Vagina (tissue), 2 donors: ENCODE results near the gene ZMYND15. TPM values are rescaled to one million over a fixed set of nuclear protein-coding genes. Genes with fewer than 3 reads are reported as not detected.
A peak's percentile ranks its signal among the peaks of the same experiment; 100 is the strongest.
"Not testable (repeated sequence)": the region's sequence is repeated elsewhere in the genome, so short reads cannot be mapped to it uniquely, and the experiment has no call there.

ENCODE experiments used
- DNase-seq, 2 donors: peaks; one replicate each; pipeline ENCODE4 v3.0.0-alpha.2; 2017; ENCODE audit errors: extremely low spot score in 2 of 2
- H3K27ac ChIP-seq: fragments of 200-600 bp; sonication (generic); one replicate; pipeline ENCODE4 v1.5.1; 2019
- H3K27me3 ChIP-seq: fragments of 200-600 bp; sonication (generic); one replicate; pipeline ENCODE4 v1.5.1; 2019
- H3K36me3 ChIP-seq, 2 donors: fragments of 200-600 bp; sonication (generic); one replicate each; pipeline ENCODE4 v1.5.1; 2017 to 2019
- H3K4me1 ChIP-seq: fragments of 200-600 bp; sonication (generic); one replicate; pipeline ENCODE4 v1.5.1; 2019
- H3K4me3 ChIP-seq, 2 donors: fragments of 200-600 bp; sonication (generic); 1 replicate in 1 of 2; 2 replicates in 1 of 2; pipeline ENCODE4 v1.5.1; 2016 to 2019
- H3K9me3 ChIP-seq: fragments of 200-600 bp; sonication (generic); one replicate; pipeline ENCODE4 v1.5.1; 2019
- CTCF ChIP-seq, 3 experiments: fragments of 450-650 bp in 2 of 3; fragments of 200-600 bp in 1 of 3; sonication (generic) in 1 of 3; IDR thresholded peaks; one replicate each; pipeline ENCODE4 v1.5.1; 2017 to 2019; ENCODE audit warnings: antibody characterized with exemption in 3 of 3, mild to moderate bottlenecking in 2 of 3, moderate library complexity in 2 of 3
- POLR2A ChIP-seq, 2 donors: fragments of 450-650 bp; IDR thresholded peaks; one replicate each; pipeline ENCODE4 v1.6.1; 2017; ENCODE audit warnings: antibody characterized with exemption in 2 of 2, mild to moderate bottlenecking in 2 of 2, moderate library complexity in 2 of 2
- POLR2AphosphoS5 ChIP-seq, 2 donors: sonication (generic); formaldehyde crosslinking; IDR thresholded peaks; one replicate each; pipeline ENCODE4 v1.9.0; 2017; ENCODE audit warnings: antibody characterized with exemption in 2 of 2, mild to moderate bottlenecking in 2 of 2, low read depth in 1 of 2; ENCODE audit not compliant: insufficient read depth in 1 of 2
- intact Hi-C: fragments of 100-400 bp; cut with DNase I; formaldehyde crosslinking; loops from one replicate; pipeline ENCODE4 v1.15.1; 2023
- total RNA-seq: library from RNA; depleted of rRNA; stranded (reverse); fragments of >200 nt; gene quantifications from one replicate; pipeline ENCODE4 v1.2.3, GENCODE V29; 2016

ZMYND15 gene
- total RNA-seq, 1 donor from 2014 or later, result not detected

- Histone ChIP-seq H3K9me3 (no peaks in the 10 kb centered on the region), H3K27ac (no peak overlapping the region), H3K4me1 (no peaks in the 10 kb centered on the region), H3K36me3 (peaks cover 0 to 9% of the 10 kb centered on the region in 2 donors), H3K4me3 (no peak overlapping the region), H3K27me3 (no peaks in the 10 kb centered on the region)
- intact Hi-C loops, result no loop called here
- TF ChIP-seq POLR2AphosphoS5 (IDR thresholded peaks at IDR 0.05; ENCODE audit: insufficient read depth in 1 of 2, low read depth in 1 of 2) (no peak), CTCF (IDR thresholded peaks at IDR 0.05) (no peak), POLR2A (IDR thresholded peaks at IDR 0.05) (no peak)
- no peak for DNase-seq
Observed at GRCh38 chr17:4696437-4696805, 43.2 kb upstream of the ZMYND15 start.

- H3K36me3 ChIP-seq, H3K27me3 ChIP-seq, DNase-seq, intact Hi-C loops, H3K27ac ChIP-seq, H3K9me3 ChIP-seq, H3K4me3 ChIP-seq: not testable (repeated sequence)
- H3K4me1 ChIP-seq, result peaks cover 17% of the 10 kb centered on the region
Observed at GRCh38 chr17:4699401-4700056, 40.1 kb upstream of the ZMYND15 start.

- intact Hi-C loops, result no loop called here
- Histone ChIP-seq H3K4me3 (no peak overlapping the region), H3K9me3 (no peaks in the 10 kb centered on the region), H3K27me3 (no peaks in the 10 kb centered on the region), H3K4me1 (peaks cover 17% of the 10 kb centered on the region), H3K36me3 (no peaks in the 10 kb centered on the region), H3K27ac (no peak overlapping the region)
- TF ChIP-seq CTCF (IDR thresholded peaks at IDR 0.05) (no peak), POLR2A (IDR thresholded peaks at IDR 0.05) (no peak), POLR2AphosphoS5 (IDR thresholded peaks at IDR 0.05; ENCODE audit: insufficient read depth in 1 of 2, low read depth in 1 of 2) (no peak)
- DNase-seq, result no peak
Observed at GRCh38 chr17:4701116-4701515, 38.5 kb upstream of the ZMYND15 start.

- TF ChIP-seq POLR2A (IDR thresholded peaks at IDR 0.05), result no peak
- no peak for TF ChIP-seq CTCF (IDR thresholded peaks at IDR 0.05)
- TF ChIP-seq POLR2AphosphoS5 (IDR thresholded peaks at IDR 0.05; ENCODE audit: insufficient read depth in 1 of 2, low read depth in 1 of 2), result no peak
- Histone ChIP-seq H3K36me3 (no peaks in the 10 kb centered on the region), H3K27me3 (no peaks in the 10 kb centered on the region), H3K4me3 (peak overlapping the region; percentile 87 to 98), H3K9me3 (no peaks in the 10 kb centered on the region), H3K4me1 (peaks cover 17% of the 10 kb centered on the region), H3K27ac (peak overlapping the region; percentile 82)
- DNase-seq, result no peak
- intact Hi-C loops, result no loop called here
Observed at GRCh38 chr17:4703330-4703691, 36.3 kb upstream of the ZMYND15 start.

- H3K27me3 ChIP-seq, intact Hi-C loops, DNase-seq, H3K9me3 ChIP-seq, H3K36me3 ChIP-seq: not testable (repeated sequence)
- Histone ChIP-seq H3K4me3 (peak overlapping the region; percentile 87 to 98), H3K27ac (peak overlapping the region; percentile 82), H3K4me1 (peaks cover 22% of the 10 kb centered on the region)
Observed at GRCh38 chr17:4704574-4704907, 35.1 kb upstream of the ZMYND15 start.

GRCh38 chr17:4704991-4705390 is 34.6 kb upstream of the ZMYND15 start:
- intact Hi-C loops, result no loop called here
- no peak for TF ChIP-seq CTCF (IDR thresholded peaks at IDR 0.05)
- no peak for TF ChIP-seq POLR2AphosphoS5 (IDR thresholded peaks at IDR 0.05; ENCODE audit: insufficient read depth in 1 of 2, low read depth in 1 of 2)
- no peak for TF ChIP-seq POLR2A (IDR thresholded peaks at IDR 0.05)
- H3K4me3 ChIP-seq, result no peak overlapping the region
- H3K4me1 ChIP-seq, result peaks cover 26% of the 10 kb centered on the region
- no peak for DNase-seq
- H3K27ac ChIP-seq, result no peak overlapping the region
- no peaks in the 10 kb centered on the region for H3K9me3 ChIP-seq
- H3K27me3 ChIP-seq, result no peaks in the 10 kb centered on the region
- H3K36me3 ChIP-seq, result no peaks in the 10 kb centered on the region
